Muscle layer of duodenum (tissue), 2 donors: ENCODE measurements around the gene ADAM10.

ENCODE experiments used
- H3K27ac ChIP-seq: one replicate; pipeline ENCODE4 v1.7.0; 2013; ENCODE audit warnings: mild to moderate bottlenecking, low read length
- H3K27me3 ChIP-seq: one replicate; pipeline ENCODE4 v1.7.0; 2013; ENCODE audit warnings: low read depth, mild to moderate bottlenecking, control low read depth, low read length
- H3K36me3 ChIP-seq, 2 donors: one replicate each; pipeline ENCODE4 v1.7.0; 2013; ENCODE audit warnings: low read length in 2 of 2, control low read depth in 1 of 2, mild to moderate bottlenecking in 1 of 2; ENCODE audit not compliant: insufficient read depth in 2 of 2, control insufficient read depth in 1 of 2
- H3K4me1 ChIP-seq, 2 donors: one replicate each; pipeline ENCODE4 v1.7.0; 2013; ENCODE audit warnings: low read length in 2 of 2, mild to moderate bottlenecking in 2 of 2, control low read depth in 1 of 2, moderate library complexity in 1 of 2; ENCODE audit not compliant: insufficient read depth in 2 of 2, control insufficient read depth in 1 of 2
- H3K4me3 ChIP-seq, 2 donors: one replicate each; pipeline ENCODE4 v1.7.0; 2013; ENCODE audit warnings: low read length in 2 of 2, low read depth in 1 of 2, mild to moderate bottlenecking in 1 of 2
- H3K9me3 ChIP-seq, 2 donors: one replicate each; pipeline ENCODE4 v1.7.0; 2013; ENCODE audit warnings: low read length in 2 of 2, control low read depth in 1 of 2, mild to moderate bottlenecking in 1 of 2; ENCODE audit not compliant: control insufficient read depth in 1 of 2
- donor health status: healthy.

Gene ADAM10

DNA sequence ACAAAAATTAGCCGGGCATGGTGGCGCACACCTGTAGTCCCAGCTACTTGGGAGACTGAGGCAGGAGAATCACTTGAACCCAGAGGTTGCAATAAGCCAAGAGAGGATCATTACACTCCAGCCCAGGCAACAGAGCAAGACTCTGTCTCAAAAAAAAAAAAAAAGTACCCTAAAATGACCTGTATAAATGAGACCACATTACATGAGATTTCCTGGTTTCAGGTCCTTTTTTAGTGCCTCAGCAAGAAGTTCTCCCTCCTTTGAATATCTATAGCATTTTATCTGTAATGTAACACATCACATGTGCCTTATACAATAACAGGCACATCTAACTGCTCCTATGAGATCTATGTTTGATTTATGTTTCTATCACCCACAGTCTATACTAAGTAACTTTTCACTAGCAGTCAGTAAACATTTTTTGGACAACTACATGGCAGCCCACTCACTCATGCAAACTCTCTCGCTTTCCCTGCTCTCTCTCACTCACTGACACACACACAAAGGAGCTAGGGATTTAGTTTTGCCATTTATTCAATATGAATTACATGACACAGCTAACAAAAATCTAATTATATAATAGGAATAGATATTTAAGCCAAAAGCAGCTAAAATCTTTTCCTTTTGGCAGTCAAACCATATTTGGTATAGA lies 34.1 kb downstream of the ADAM10 start:
- Histone ChIP-seq H3K9me3 (no peaks in the 10 kb centered on the region), H3K27ac (no peak overlapping the region), H3K36me3 (peaks cover 0 to 4% of the 10 kb centered on the region in 2 donors), H3K27me3 (no peaks in the 10 kb centered on the region), H3K4me3 (no peak overlapping the region), H3K4me1 (no peaks in the 10 kb centered on the region)

DNA sequence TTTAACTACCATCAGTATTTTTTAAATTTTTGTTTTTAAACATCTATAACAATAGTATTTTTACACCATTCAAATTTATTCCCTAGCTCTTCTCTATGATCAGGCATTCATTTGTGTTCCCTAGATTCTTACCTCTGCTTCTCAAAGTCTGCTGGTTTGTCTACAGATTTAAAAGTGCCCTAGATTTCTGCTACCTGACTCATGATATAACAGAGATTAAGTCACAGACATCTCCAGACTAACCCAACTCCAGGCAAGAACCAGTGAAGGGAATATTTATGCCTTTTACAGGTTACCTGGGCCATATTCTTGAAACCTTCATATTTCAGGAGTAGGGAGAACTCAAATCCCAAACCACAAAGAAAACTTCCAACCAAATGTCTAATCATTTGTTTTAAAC lies 38.8 kb downstream of the ADAM10 start:
- H3K27me3 ChIP-seq, result no peaks in the 10 kb centered on the region
- H3K4me1 ChIP-seq, result no peaks in the 10 kb centered on the region
- H3K36me3 ChIP-seq, result no peaks in the 10 kb centered on the region
- H3K9me3 ChIP-seq, result no peaks in the 10 kb centered on the region
- no peak overlapping the region for H3K27ac ChIP-seq
- no peak overlapping the region for H3K4me3 ChIP-seq

DNA sequence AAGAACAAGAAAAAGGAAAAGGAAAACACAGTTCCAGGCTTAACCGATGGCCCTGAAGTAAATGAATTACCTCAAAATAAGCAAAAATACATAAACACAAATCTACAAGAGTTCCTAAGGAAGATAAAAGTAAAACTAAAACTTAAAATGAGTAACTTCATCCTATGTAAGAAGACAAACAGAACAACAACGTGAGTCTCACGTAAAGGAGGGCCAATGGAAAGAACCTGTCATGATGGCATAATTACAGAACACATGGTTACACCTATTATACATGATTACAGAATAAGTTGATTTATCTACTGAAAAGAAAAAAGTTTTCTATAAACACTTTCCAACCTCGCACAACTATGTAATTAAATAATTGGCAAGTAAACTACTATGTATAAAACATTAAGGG lies 42.1 kb downstream of the ADAM10 start:
- Histone ChIP-seq H3K9me3 (no peaks in the 10 kb centered on the region), H3K27ac (no peak overlapping the region), H3K4me1 (no peaks in the 10 kb centered on the region), H3K36me3 (no peaks in the 10 kb centered on the region), H3K27me3 (no peaks in the 10 kb centered on the region), H3K4me3 (no peak overlapping the region)

DNA sequence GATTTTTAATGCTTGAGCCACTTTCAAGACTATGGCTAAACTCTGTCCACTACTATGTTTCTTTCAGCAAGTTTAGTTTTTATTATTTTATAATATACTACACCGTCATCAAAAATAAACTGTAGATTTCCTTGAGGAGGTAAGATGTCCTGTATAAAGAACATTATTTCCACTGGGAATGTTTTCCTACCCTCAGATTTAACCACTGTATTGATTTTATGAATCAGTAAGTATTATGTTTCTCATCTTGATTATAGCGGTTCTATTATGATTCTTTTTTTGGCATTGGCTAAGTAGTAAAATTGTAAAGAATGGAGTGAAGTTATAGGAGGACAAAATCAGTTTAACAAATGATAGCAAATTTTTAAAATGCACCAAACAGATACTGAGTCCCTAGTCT lies 44.4 kb downstream of the ADAM10 start:
- peaks cover 0 to under 1% of the 10 kb centered on the region in 2 donors for H3K9me3 ChIP-seq
- H3K27me3 ChIP-seq, result no peaks in the 10 kb centered on the region
- H3K36me3 ChIP-seq, result peaks cover 0 to 7% of the 10 kb centered on the region in 2 donors
- H3K27ac ChIP-seq, result no peak overlapping the region
- no peaks in the 10 kb centered on the region for H3K4me1 ChIP-seq
- no peak overlapping the region for H3K4me3 ChIP-seq

DNA sequence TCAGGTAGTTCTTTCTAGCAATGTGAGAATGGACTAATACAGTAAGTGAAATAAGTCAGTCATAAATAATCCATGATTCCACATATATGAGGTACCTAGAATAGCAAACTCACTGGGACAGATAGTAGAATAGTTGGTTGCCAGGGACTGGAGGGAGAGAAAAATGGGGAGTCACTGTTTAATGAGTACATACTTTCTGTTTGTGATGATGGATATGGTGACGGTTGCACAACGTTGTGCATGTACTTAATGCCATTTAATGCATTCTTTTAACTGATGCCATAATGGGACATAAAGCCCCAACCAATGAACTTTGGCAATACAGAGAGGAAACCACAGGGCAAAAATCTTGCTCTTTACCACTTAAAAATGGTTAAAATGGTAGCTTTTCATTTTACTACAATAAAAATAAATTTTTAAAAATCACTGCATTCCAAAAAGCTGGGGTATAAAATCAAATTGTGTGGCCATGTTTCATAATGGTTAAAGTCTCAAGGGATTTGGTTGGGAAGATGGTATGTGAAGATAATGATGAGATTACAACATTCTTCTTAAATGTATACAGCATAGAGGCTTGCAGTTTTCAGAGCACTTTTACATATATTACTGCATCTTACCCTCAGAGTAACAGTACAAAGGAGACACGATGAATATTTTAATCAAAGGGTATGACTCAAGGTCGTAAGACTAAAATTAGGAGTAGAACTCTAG lies 45.2 kb downstream of the ADAM10 start:
- no peaks in the 10 kb centered on the region for H3K4me1 ChIP-seq
- peaks cover 7 to 8% of the 10 kb centered on the region in 2 donors for H3K9me3 ChIP-seq
- no peak overlapping the region for H3K4me3 ChIP-seq
- H3K27ac ChIP-seq, result no peak overlapping the region
- H3K36me3 ChIP-seq, result peaks cover 0 to 7% of the 10 kb centered on the region in 2 donors
- no peaks in the 10 kb centered on the region for H3K27me3 ChIP-seq

DNA sequence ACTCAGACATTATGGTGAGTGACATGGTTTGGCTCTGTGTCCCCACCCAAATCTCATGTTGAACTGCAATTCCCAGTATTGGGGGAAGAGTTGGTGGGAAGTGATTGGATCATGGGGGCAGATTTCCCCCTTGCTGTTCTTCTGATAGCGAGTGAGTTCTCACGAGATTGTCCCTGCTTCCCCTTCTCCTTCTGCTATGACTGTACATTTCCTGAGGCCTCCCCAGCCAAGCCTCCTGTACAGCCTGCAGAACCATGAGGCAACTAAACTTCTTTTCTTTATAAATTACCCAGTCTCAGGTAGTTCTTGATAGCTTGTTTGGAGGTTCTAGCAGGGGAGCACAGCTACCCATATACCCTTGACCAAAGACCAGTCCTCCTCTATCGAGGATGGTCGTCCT lies 45.9 kb downstream of the ADAM10 start:
- no peak overlapping the region for H3K27ac ChIP-seq
- no peaks in the 10 kb centered on the region for H3K4me1 ChIP-seq
- H3K27me3 ChIP-seq, result no peaks in the 10 kb centered on the region
- H3K9me3 ChIP-seq, result peaks cover 10 to 13% of the 10 kb centered on the region in 2 donors
- peaks cover 0 to 7% of the 10 kb centered on the region in 2 donors for H3K36me3 ChIP-seq
- H3K4me3 ChIP-seq, result no peak overlapping the region

DNA sequence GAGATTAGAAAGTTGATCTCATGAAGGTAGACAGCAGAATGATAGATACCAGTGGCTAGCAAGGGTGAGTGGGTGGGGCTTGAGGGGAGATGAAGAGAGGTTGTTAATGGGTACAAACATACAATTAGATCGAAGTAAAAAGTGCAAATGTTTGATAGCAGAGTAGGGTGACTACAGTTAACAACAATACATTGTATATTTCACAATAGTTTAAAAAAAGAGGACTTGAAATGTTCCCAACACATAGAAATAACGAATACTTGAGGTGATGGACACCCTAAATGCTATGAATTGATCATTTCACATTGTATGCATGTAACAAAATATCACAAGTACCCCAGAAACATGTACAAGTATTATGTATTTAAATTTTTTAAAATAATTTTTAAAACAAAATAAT lies 47.3 kb downstream of the ADAM10 start:
- Histone ChIP-seq H3K27me3 (no peaks in the 10 kb centered on the region), H3K4me1 (no peaks in the 10 kb centered on the region), H3K4me3 (no peak overlapping the region), H3K36me3 (peaks cover 0 to 7% of the 10 kb centered on the region in 2 donors), H3K27ac (no peak overlapping the region), H3K9me3 (peaks cover 10 to 13% of the 10 kb centered on the region in 2 donors)

DNA sequence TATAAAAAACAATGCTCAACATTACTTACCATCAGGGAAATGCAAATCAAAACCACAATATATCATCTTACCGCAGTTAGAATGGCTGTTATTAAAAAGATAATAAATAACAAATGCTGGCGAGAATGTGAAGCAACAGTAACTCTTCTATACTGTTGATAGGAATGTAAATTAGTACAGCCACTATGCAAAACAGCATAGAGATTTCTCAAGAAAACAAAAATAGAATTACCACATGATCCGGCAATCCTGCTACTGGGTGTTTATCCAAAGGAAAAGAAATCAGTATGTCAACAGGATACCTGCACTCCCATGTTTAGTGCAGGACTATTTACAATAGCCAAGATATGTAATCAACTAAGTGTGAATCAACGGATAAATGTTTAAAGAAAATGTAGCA lies 48.1 kb downstream of the ADAM10 start:
- H3K27me3 ChIP-seq, result no peaks in the 10 kb centered on the region
- H3K9me3 ChIP-seq, result peaks cover 10 to 13% of the 10 kb centered on the region in 2 donors
- H3K27ac ChIP-seq, result no peak overlapping the region
- H3K4me1 ChIP-seq, result no peaks in the 10 kb centered on the region
- no peak overlapping the region for H3K4me3 ChIP-seq
- H3K36me3 ChIP-seq, result peaks cover 0 to 7% of the 10 kb centered on the region in 2 donors

DNA sequence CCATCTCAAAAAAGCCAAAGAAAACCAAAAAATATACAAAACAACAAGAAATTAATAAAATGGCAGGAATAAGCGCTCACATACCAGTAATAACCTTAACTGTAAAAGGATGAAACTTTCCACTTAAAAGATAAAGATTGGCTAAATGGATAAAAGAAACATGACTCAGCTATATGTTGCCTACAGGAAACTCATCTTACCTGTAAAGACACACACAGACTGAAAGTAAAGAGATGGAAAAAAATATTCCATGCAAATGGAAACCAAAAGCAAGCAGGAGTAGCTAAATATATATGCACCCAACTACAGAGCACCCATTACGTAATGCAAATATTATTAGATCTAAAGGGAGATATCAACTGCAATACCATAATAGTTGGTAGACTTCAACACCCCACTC lies 49.7 kb downstream of the ADAM10 start:
- H3K4me3 ChIP-seq, result no peak overlapping the region
- H3K36me3 ChIP-seq, result peaks cover 0 to 7% of the 10 kb centered on the region in 2 donors
- H3K27ac ChIP-seq, result no peak overlapping the region
- H3K4me1 ChIP-seq, result no peaks in the 10 kb centered on the region
- H3K27me3 ChIP-seq, result no peaks in the 10 kb centered on the region
- peaks cover 10 to 13% of the 10 kb centered on the region in 2 donors for H3K9me3 ChIP-seq

DNA sequence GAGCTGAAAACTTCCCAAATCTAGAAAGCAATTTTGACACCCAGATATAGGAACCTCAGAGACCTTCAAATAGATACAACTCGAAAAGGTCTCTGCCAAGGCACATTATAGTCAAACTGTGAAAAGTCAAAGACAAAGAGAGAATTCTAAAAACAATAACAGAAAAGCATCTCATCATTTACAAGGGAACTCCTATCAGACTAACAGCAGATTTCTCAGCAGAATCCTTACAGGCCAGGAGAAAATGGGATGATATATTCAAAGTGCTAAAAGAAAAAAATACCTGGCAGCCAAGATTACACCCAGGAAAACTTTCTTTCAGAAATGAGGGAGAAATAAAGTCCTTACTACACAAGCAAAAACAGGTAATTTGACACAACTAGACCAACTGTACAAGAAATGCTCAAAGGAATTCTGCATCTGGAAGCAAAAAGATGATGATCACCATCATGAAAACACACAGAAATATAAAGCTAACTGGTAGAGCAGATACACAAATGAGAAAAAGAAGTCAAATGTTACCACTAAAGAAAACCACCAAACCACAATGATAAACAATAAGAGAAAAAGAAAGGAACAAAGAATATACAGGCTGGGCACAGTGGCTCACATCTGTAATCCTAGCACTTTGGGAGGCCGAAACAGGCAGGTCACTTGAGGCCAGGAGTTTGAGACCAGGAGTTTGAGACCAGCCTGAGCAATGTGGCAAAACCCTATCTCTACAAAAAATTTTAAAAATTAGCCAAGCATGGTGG lies 50.4 kb downstream of the ADAM10 start:
- no peaks in the 10 kb centered on the region for H3K4me1 ChIP-seq
- peaks cover 0 to 7% of the 10 kb centered on the region in 2 donors for H3K36me3 ChIP-seq
- H3K27me3 ChIP-seq, result no peaks in the 10 kb centered on the region
- H3K4me3 ChIP-seq, result no peak overlapping the region
- H3K27ac ChIP-seq, result no peak overlapping the region
- peaks cover 10 to 13% of the 10 kb centered on the region in 2 donors for H3K9me3 ChIP-seq

DNA sequence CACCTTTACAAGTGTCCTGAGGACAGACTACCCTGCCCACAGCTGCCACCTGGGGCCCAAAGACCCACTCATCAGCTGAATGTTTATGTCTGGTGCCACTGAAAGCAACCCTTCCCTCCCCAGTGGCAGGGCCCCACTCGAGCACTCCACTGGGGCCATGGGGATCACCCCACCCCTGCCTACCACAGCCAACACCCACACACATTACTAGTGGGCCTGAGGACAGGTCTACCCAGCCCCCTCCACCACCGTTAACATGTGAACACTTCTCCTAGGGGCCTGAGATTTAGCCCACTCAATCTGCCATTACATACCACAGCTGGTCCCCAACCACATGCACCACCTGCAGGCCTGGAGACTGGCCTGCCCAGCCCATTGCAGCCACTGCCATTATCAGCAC lies 52.3 kb downstream of the ADAM10 start:
- Histone ChIP-seq H3K4me3 (no peak overlapping the region), H3K27ac (no peak overlapping the region), H3K9me3 (peaks cover 10 to 13% of the 10 kb centered on the region in 2 donors), H3K36me3 (peaks cover 0 to 7% of the 10 kb centered on the region in 2 donors), H3K27me3 (no peaks in the 10 kb centered on the region), H3K4me1 (no peaks in the 10 kb centered on the region)
